Erythroblast (primary cell): ENCODE data around the gene PTBP2.

ENCODE experiments used
- DNase-seq, 2 experiments: peaks; one replicate each; lab custom pipeline; 2025; lab: John Stamatoyannopoulos, UW
- GATA1 ChIP-seq: IDR thresholded peaks from 2 replicates; pipeline ENCODE4 v1.6.1; 2011; ENCODE audit warnings: low read depth, mild to moderate bottlenecking, control low read depth, low read length, moderate library complexity
- POLR2A ChIP-seq: IDR thresholded peaks from 2 replicates; pipeline ENCODE4 v1.6.1; 2011; ENCODE audit warnings: mild to moderate bottlenecking, low read length

The PTBP2 gene

GRCh38 chr1:96820107-96820506 is 98.5 kb downstream of the PTBP2 start:
- no peak for TF ChIP-seq GATA1
- TF ChIP-seq POLR2A, result no peak

GRCh38 chr1:96820671-96821070 is 99.1 kb downstream of the PTBP2 start:
- TF ChIP-seq GATA1 (no peak), POLR2A (no peak)

More at GRCh38 chr1:96820107-96820506, 98.5 kb downstream of the PTBP2 start:
- DNase-seq, result no peak

GRCh38 chr1:96825231-96825630 is 103.6 kb downstream of the PTBP2 start:
- TF ChIP-seq GATA1 (no peak), POLR2A (no peak)
- no peak for DNase-seq

More at GRCh38 chr1:96820671-96821070, 99.1 kb downstream of the PTBP2 start:
- DNase-seq, result no peak

GRCh38 chr1:96825950-96826576 is 104.5 kb downstream of the PTBP2 start:
- no peak for DNase-seq
- TF ChIP-seq GATA1 (no peak), POLR2A (no peak)

- TF ChIP-seq GATA1 (no peak), POLR2A (no peak)
Observed at GRCh38 chr1:96833376-96833775, 111.8 kb downstream of the PTBP2 start.

GRCh38 chr1:96834986-96835385 is 113.4 kb downstream of the PTBP2 start:
- DNase-seq, result no peak
- no peak for TF ChIP-seq GATA1
- TF ChIP-seq POLR2A, result no peak

More at GRCh38 chr1:96833376-96833775, 111.8 kb downstream of the PTBP2 start:
- no peak for DNase-seq

- DNase-seq, result no peak
- TF ChIP-seq POLR2A (no peak), GATA1 (no peak)
Observed at GRCh38 chr1:96837057-96837780, 115.6 kb downstream of the PTBP2 start.

GRCh38 chr1:96837781-96838216 is 116.2 kb downstream of the PTBP2 start:
- peak in 1 of 2 experiments; percentile 54 for DNase-seq
- no peak for TF ChIP-seq POLR2A
- no peak for TF ChIP-seq GATA1

GRCh38 chr1:96840396-96840795 is 118.8 kb downstream of the PTBP2 start:
- TF ChIP-seq GATA1, result no peak
- no peak for TF ChIP-seq POLR2A
- DNase-seq, result no peak

- TF ChIP-seq GATA1 (no peak), POLR2A (no peak)
- DNase-seq, result no peak
Observed at GRCh38 chr1:96842215-96842614, 120.6 kb downstream of the PTBP2 start.

GRCh38 chr1:96843196-96843595 is 121.6 kb downstream of the PTBP2 start:
- no peak for TF ChIP-seq GATA1
- TF ChIP-seq POLR2A, result no peak
- DNase-seq, result no peak

- TF ChIP-seq GATA1, result no peak
- TF ChIP-seq POLR2A, result no peak
- no peak for DNase-seq
Observed at GRCh38 chr1:96843601-96844000, 122.0 kb downstream of the PTBP2 start.

GRCh38 chr1:96845464-96845863 is 123.9 kb downstream of the PTBP2 start:
- TF ChIP-seq GATA1, result no peak
- TF ChIP-seq POLR2A, result no peak
- DNase-seq, result peak; percentile 47 to 66

- DNase-seq, result no peak
- TF ChIP-seq GATA1 (no peak), POLR2A (no peak)
Observed at GRCh38 chr1:96861836-96862235, 140.3 kb downstream of the PTBP2 start.

- DNase-seq, result no peak
- TF ChIP-seq POLR2A (no peak), GATA1 (no peak)
Observed at GRCh38 chr1:96863449-96863848, 141.9 kb downstream of the PTBP2 start.
